ENCODE results near the gene SRPRA.
"Not testable (repeated sequence)": the region's sequence is repeated elsewhere in the genome, so short reads cannot be mapped to it uniquely, and the experiment has no call there.

SRPRA gene

GRCh38 chr11:126310992-126311310 lies 42.3 kb upstream of the SRPRA start:
- no peaks in the 10 kb centered on the region for H3K27me3 ChIP-seq (ENCODE audit: low read length)
- no peaks in the 10 kb centered on the region for H3K9me2 ChIP-seq (replicated peaks; ENCODE audit: insufficient read depth, low read length)
- H2AFZ ChIP-seq (ENCODE audit: low read depth, low read length, severe bottlenecking) = no peak overlapping the region
- TF ChIP-seq CTCF (IDR thresholded peaks at IDR 0.05; ENCODE audit: insufficient read depth, low read length, poor library complexity, severe bottlenecking) (no peak), EZH2phosphoT487 (conservative IDR thresholded peaks at IDR 0.05; ENCODE audit: low read length) (no peak)
- no peaks in the 10 kb centered on the region for H3F3A ChIP-seq (ENCODE audit: insufficient read depth)
- H3K9me3 ChIP-seq (ENCODE audit: insufficient read depth, low read length) = no peaks in the 10 kb centered on the region
- no peaks in the 10 kb centered on the region for H4K20me1 ChIP-seq (ENCODE audit: low read depth, low read length)
- H3K9ac ChIP-seq (ENCODE audit: low read length) = no peak overlapping the region
- H3K79me2 ChIP-seq (ENCODE audit: insufficient read depth, low read length) = no peaks in the 10 kb centered on the region
- no peak overlapping the region for H3K4me3 ChIP-seq (ENCODE audit: insufficient read depth, low read length, poor library complexity, severe bottlenecking)
- H3K4me2 ChIP-seq (ENCODE audit: low read depth, low read length, poor library complexity, severe bottlenecking) = no peak overlapping the region
- no peaks in the 10 kb centered on the region for H3K36me3 ChIP-seq (ENCODE audit: low read length)
- no peak overlapping the region for H3K27ac ChIP-seq (ENCODE audit: low read depth, low read length)

GRCh38 chr11:126310200-126310991 lies 41.7 kb upstream of the SRPRA start:
- H3K36me3 ChIP-seq (ENCODE audit: low read length) = no peaks in the 10 kb centered on the region
- no peak overlapping the region for H3K4me2 ChIP-seq (ENCODE audit: low read depth, low read length, poor library complexity, severe bottlenecking)
- no peak overlapping the region for H3K4me3 ChIP-seq (ENCODE audit: insufficient read depth, low read length, poor library complexity, severe bottlenecking)
- no peaks in the 10 kb centered on the region for H3K79me2 ChIP-seq (ENCODE audit: insufficient read depth, low read length)
- H3K9ac ChIP-seq (ENCODE audit: low read length) = no peak overlapping the region
- H2AFZ ChIP-seq (ENCODE audit: low read depth, low read length, severe bottlenecking) = no peak overlapping the region
- no peaks in the 10 kb centered on the region for H3F3A ChIP-seq (ENCODE audit: insufficient read depth)
- H3K27me3 ChIP-seq (ENCODE audit: low read length) = no peaks in the 10 kb centered on the region
- no peaks in the 10 kb centered on the region for H3K9me3 ChIP-seq (ENCODE audit: insufficient read depth, low read length)
- H3K27ac ChIP-seq (ENCODE audit: low read depth, low read length) = no peak overlapping the region
- no peaks in the 10 kb centered on the region for H3K9me2 ChIP-seq (replicated peaks; ENCODE audit: insufficient read depth, low read length)
- H4K20me1 ChIP-seq (ENCODE audit: low read depth, low read length) = no peaks in the 10 kb centered on the region
- TF ChIP-seq CTCF (IDR thresholded peaks at IDR 0.05; ENCODE audit: insufficient read depth, low read length, poor library complexity, severe bottlenecking) = peak; percentile 34
- no peak for TF ChIP-seq EZH2phosphoT487 (conservative IDR thresholded peaks at IDR 0.05; ENCODE audit: low read length)

GRCh38 chr11:126308771-126309170 lies 40.1 kb upstream of the SRPRA start:
- H3K4me2 ChIP-seq (ENCODE audit: low read depth, low read length, poor library complexity, severe bottlenecking); H3K27me3 ChIP-seq (ENCODE audit: low read length); H3K9me2 ChIP-seq (replicated peaks; ENCODE audit: insufficient read depth, low read length); H3K27ac ChIP-seq (ENCODE audit: low read depth, low read length); H4K20me1 ChIP-seq (ENCODE audit: low read depth, low read length); H3K9ac ChIP-seq (ENCODE audit: low read length); H3K4me3 ChIP-seq (ENCODE audit: insufficient read depth, low read length, poor library complexity, severe bottlenecking); H2AFZ ChIP-seq (ENCODE audit: low read depth, low read length, severe bottlenecking); H3K36me3 ChIP-seq (ENCODE audit: low read length); H3K9me3 ChIP-seq (ENCODE audit: insufficient read depth, low read length); H3F3A ChIP-seq (ENCODE audit: insufficient read depth); H3K79me2 ChIP-seq (ENCODE audit: insufficient read depth, low read length): not testable (repeated sequence)

GRCh38 chr11:126308271-126308671 lies 39.6 kb upstream of the SRPRA start:
- no peaks in the 10 kb centered on the region for H3K9me3 ChIP-seq (ENCODE audit: insufficient read depth, low read length)
- no peak overlapping the region for H3K4me3 ChIP-seq (ENCODE audit: insufficient read depth, low read length, poor library complexity, severe bottlenecking)
- no peaks in the 10 kb centered on the region for H3F3A ChIP-seq (ENCODE audit: insufficient read depth)
- H3K36me3 ChIP-seq (ENCODE audit: low read length) = no peaks in the 10 kb centered on the region
- no peak overlapping the region for H3K9ac ChIP-seq (ENCODE audit: low read length)
- H2AFZ ChIP-seq (ENCODE audit: low read depth, low read length, severe bottlenecking) = no peak overlapping the region
- no peak overlapping the region for H3K27ac ChIP-seq (ENCODE audit: low read depth, low read length)
- peaks cover 8% of the 10 kb centered on the region for H3K79me2 ChIP-seq (ENCODE audit: insufficient read depth, low read length)
- no peak overlapping the region for H3K4me2 ChIP-seq (ENCODE audit: low read depth, low read length, poor library complexity, severe bottlenecking)
- H3K9me2 ChIP-seq (replicated peaks; ENCODE audit: insufficient read depth, low read length) = no peaks in the 10 kb centered on the region
- H3K27me3 ChIP-seq (ENCODE audit: low read length) = no peaks in the 10 kb centered on the region
- no peaks in the 10 kb centered on the region for H4K20me1 ChIP-seq (ENCODE audit: low read depth, low read length)
- TF ChIP-seq EZH2phosphoT487 (conservative IDR thresholded peaks at IDR 0.05; ENCODE audit: low read length) (no peak), CTCF (IDR thresholded peaks at IDR 0.05; ENCODE audit: insufficient read depth, low read length, poor library complexity, severe bottlenecking) (no peak)

All from SU-DHL-6 (cell line).